ENCODE measurements around the gene ECPAS.
"Not testable (repeated sequence)": the region's sequence is repeated elsewhere in the genome, so short reads cannot be mapped to it uniquely, and the experiment has no call there.

DNA sequence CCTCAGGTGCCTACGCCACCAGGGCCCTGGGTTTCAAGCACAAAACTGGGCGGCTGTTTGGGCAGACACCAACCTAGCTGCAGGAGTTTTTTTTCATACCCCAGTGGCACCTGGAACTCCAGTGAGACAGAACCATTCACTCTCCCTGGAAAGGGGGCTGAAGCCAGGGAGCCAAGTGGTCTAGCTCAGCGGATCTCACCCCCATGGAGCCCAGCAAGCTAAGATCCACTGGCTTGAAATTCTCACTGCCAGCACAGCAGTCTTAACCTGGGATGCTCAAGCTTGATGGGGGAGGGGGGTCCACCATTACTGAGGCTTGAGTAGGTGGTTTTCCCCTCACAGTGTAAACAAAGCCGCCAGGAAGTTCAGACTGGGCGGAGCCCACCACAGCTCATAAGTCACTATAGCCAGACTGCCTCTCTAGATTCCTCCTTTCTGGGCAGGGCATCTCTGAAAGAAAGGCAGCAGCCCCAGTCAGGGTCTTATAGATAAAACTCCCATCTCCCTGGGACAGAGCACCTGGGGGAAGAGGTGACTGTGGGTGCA, 149.8 kb downstream of the ECPAS start:
- TF ChIP-seq BACH2 (CRISPR knock-in tag; IDR thresholded peaks at IDR 0.05; ENCODE audit: borderline replicate concordance); ZNF565 (CRISPR knock-in tag; conservative IDR thresholded peaks at IDR 0.05; ENCODE audit: low read depth); PATZ1 (CRISPR knock-in tag; IDR thresholded peaks at IDR 0.05; ENCODE audit: borderline replicate concordance); ZFP30 (CRISPR knock-in tag; IDR thresholded peaks at IDR 0.05); ARNTL (CRISPR knock-in tag; IDR thresholded peaks at IDR 0.05; ENCODE audit: borderline replicate concordance, low read depth); GLIS3 (CRISPR knock-in tag; IDR thresholded peaks at IDR 0.05); ZFP3 (CRISPR knock-in tag; IDR thresholded peaks at IDR 0.05); ESRRG (CRISPR knock-in tag; IDR thresholded peaks at IDR 0.05): not testable (repeated sequence)
- TF ChIP-seq, protein P1, sequence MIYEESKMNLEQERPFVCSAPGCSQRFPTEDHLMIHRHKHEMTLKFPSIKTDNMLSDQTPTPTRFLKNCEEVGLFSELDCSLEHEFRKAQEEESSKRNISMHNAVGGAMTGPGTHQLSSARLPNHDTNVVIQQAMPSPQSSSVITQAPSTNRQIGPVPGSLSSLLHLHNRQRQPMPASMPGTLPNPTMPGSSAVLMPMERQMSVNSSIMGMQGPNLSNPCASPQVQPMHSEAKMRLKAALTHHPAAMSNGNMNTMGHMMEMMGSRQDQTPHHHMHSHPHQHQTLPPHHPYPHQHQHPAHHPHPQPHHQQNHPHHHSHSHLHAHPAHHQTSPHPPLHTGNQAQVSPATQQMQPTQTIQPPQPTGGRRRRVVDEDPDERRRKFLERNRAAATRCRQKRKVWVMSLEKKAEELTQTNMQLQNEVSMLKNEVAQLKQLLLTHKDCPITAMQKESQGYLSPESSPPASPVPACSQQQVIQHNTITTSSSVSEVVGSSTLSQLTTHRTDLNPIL (CRISPR knock-in tag; IDR thresholded peaks at IDR 0.05; ENCODE audit: low read depth): not testable (repeated sequence)
- TF ChIP-seq, protein P2, sequence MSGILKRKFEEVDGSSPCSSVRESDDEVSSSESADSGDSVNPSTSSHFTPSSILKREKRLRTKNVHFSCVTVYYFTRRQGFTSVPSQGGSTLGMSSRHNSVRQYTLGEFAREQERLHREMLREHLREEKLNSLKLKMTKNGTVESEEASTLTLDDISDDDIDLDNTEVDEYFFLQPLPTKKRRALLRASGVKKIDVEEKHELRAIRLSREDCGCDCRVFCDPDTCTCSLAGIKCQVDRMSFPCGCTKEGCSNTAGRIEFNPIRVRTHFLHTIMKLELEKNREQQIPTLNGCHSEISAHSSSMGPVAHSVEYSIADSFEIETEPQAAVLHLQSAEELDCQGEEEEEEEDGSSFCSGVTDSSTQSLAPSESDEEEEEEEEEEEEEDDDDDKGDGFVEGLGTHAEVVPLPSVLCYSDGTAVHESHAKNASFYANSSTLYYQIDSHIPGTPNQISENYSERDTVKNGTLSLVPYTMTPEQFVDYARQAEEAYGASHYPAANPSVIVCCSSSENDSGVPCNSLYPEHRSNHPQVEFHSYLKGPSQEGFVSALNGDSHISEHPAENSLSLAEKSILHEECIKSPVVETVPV (CRISPR knock-in tag; IDR thresholded peaks at IDR 0.05): not testable (repeated sequence)
